Measurements from ENCODE around the gene SDCBP2.
A peak's percentile ranks its signal among the peaks of the same experiment; 100 is the strongest.

SDCBP2 gene

DNA sequence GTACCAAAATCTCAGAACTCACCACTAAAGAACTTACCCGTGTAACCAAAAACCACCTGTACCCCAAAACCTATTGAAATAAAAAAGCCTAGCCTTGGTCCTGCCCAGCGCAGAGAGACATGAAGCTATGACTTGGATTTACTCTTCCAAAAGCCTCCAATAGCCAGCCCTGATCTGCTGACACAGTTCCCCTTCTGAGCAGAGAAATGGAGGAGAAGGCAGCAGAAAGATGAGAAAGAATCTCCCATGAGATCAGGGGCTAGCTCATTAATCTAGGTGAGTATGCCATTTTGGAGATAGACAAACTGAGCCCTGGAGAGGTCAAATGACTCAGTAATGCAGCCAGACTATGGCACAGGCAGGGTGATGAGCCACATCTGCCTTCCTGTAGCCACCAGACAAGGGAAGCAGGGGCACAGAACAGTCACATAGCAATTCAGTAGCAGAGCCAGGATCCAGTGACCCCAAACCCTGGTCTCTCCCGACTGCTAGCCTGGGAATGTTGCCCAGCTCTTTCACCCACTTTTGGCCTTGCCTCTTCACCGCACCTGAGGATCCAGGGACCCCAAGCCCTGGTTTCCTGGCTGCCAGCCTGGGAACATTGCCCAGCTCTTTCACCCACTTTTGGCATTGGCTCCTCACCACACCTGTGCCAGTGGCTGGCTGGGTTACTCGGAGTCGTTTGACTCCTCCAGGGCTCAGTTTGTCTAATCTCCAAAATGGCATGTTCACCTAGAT, 7.2 kb upstream of the SDCBP2 start:
- TF ChIP-seq EZH2phosphoT487 (IDR thresholded peaks at IDR 0.05; ENCODE audit: low read depth): no peak
- TF ChIP-seq, protein P1, sequence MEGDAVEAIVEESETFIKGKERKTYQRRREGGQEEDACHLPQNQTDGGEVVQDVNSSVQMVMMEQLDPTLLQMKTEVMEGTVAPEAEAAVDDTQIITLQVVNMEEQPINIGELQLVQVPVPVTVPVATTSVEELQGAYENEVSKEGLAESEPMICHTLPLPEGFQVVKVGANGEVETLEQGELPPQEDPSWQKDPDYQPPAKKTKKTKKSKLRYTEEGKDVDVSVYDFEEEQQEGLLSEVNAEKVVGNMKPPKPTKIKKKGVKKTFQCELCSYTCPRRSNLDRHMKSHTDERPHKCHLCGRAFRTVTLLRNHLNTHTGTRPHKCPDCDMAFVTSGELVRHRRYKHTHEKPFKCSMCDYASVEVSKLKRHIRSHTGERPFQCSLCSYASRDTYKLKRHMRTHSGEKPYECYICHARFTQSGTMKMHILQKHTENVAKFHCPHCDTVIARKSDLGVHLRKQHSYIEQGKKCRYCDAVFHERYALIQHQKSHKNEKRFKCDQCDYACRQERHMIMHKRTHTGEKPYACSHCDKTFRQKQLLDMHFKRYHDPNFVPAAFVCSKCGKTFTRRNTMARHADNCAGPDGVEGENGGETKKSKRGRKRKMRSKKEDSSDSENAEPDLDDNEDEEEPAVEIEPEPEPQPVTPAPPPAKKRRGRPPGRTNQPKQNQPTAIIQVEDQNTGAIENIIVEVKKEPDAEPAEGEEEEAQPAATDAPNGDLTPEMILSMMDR (IDR thresholded peaks at IDR 0.05; ENCODE audit: low read depth, low read length): no peak
- no peak overlapping the region for H2AFZ ChIP-seq (ENCODE audit: low read depth, low read length)
- H3K4me2 ChIP-seq (ENCODE audit: low read length): no peak overlapping the region
- peaks cover 19% of the 10 kb centered on the region for H3K36me3 ChIP-seq (replicated peaks; ENCODE audit: low read depth, low read length)
- no peaks in the 10 kb centered on the region for H3K27me3 ChIP-seq (ENCODE audit: low read depth, low read length)
- no peaks in the 10 kb centered on the region for H3K79me2 ChIP-seq (ENCODE audit: low read length)
- peaks cover 9% of the 10 kb centered on the region for H3K4me1 ChIP-seq (ENCODE audit: low read length)
- H3K4me3 ChIP-seq (ENCODE audit: low read length): no peak overlapping the region
- H3K9me3 ChIP-seq (ENCODE audit: insufficient read depth, low read length): no peaks in the 10 kb centered on the region
- H4K20me1 ChIP-seq (ENCODE audit: insufficient read depth, low read length): peaks cover 29% of the 10 kb centered on the region
- no peak overlapping the region for H3K27ac ChIP-seq (ENCODE audit: low read length)
- H3K9ac ChIP-seq (ENCODE audit: low read length): no peak overlapping the region

GRCh38 chr20:1334761-1335160, 5.8 kb upstream of the SDCBP2 start:
- peaks cover 6% of the 10 kb centered on the region for H3K4me1 ChIP-seq (ENCODE audit: low read length)
- H3K4me3 ChIP-seq (ENCODE audit: low read length): no peak overlapping the region
- no peak overlapping the region for H3K27ac ChIP-seq (ENCODE audit: low read length)
- H2AFZ ChIP-seq (ENCODE audit: low read depth, low read length): no peak overlapping the region
- H3K27me3 ChIP-seq (ENCODE audit: low read depth, low read length): no peaks in the 10 kb centered on the region
- H3K9ac ChIP-seq (ENCODE audit: low read length): no peak overlapping the region
- peaks cover 31% of the 10 kb centered on the region for H4K20me1 ChIP-seq (ENCODE audit: insufficient read depth, low read length)
- H3K79me2 ChIP-seq (ENCODE audit: low read length): peaks cover 10% of the 10 kb centered on the region
- H3K4me2 ChIP-seq (ENCODE audit: low read length): no peak overlapping the region
- TF ChIP-seq EZH2phosphoT487 (IDR thresholded peaks at IDR 0.05; ENCODE audit: low read depth): no peak
- TF ChIP-seq, protein P1 (IDR thresholded peaks at IDR 0.05; ENCODE audit: low read depth, low read length): peak; percentile 5; the same call in 1 of the 2 replicates
- H3K36me3 ChIP-seq (replicated peaks; ENCODE audit: low read depth, low read length): peaks cover 19% of the 10 kb centered on the region
- no peaks in the 10 kb centered on the region for H3K9me3 ChIP-seq (ENCODE audit: insufficient read depth, low read length)

DNA sequence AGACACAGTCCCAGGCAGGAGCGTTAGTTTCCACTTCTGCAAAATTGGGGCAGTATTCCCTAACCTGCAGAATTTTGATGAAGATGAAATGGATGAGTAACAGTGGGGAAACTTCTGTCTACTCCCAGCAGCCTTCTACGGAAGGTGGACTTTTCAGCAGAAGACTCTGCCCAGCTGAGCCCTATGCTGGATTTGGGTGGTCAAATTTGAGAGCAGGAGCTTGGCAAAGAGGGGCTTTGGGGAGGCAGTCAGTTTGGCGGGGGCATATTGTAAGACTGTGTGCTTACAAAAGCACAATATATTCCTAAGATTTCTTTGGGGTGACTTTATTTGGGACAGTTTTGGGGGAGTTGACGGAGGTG, 5.4 kb upstream of the SDCBP2 start:
- Histone ChIP-seq H4K20me1 (ENCODE audit: insufficient read depth, low read length) (peaks cover 35% of the 10 kb centered on the region), H3K9me3 (ENCODE audit: insufficient read depth, low read length) (no peaks in the 10 kb centered on the region), H3K79me2 (ENCODE audit: low read length) (peaks cover 15% of the 10 kb centered on the region), H3K4me2 (ENCODE audit: low read length) (no peak overlapping the region), H3K27me3 (ENCODE audit: low read depth, low read length) (no peaks in the 10 kb centered on the region), H2AFZ (ENCODE audit: low read depth, low read length) (no peak overlapping the region), H3K4me3 (ENCODE audit: low read length) (no peak overlapping the region), H3K4me1 (ENCODE audit: low read length) (peaks cover 2% of the 10 kb centered on the region), H3K36me3 (replicated peaks; ENCODE audit: low read depth, low read length) (peaks cover 19% of the 10 kb centered on the region), H3K9ac (ENCODE audit: low read length) (no peak overlapping the region), H3K27ac (ENCODE audit: low read length) (no peak overlapping the region)
- no peak for TF ChIP-seq EZH2phosphoT487 (IDR thresholded peaks at IDR 0.05; ENCODE audit: low read depth)
- TF ChIP-seq, protein P1 (IDR thresholded peaks at IDR 0.05; ENCODE audit: low read depth, low read length): no peak

- H3K4me3 ChIP-seq (ENCODE audit: low read length): no peak overlapping the region
- no peak overlapping the region for H3K9ac ChIP-seq (ENCODE audit: low read length)
- no peak overlapping the region for H3K4me2 ChIP-seq (ENCODE audit: low read length)
- H3K79me2 ChIP-seq (ENCODE audit: low read length): peaks cover 21% of the 10 kb centered on the region
- no peak overlapping the region for H3K27ac ChIP-seq (ENCODE audit: low read length)
- TF ChIP-seq, protein P1 (IDR thresholded peaks at IDR 0.05; ENCODE audit: low read depth, low read length): no peak
- no peak for TF ChIP-seq EZH2phosphoT487 (IDR thresholded peaks at IDR 0.05; ENCODE audit: low read depth)
- H3K4me1 ChIP-seq (ENCODE audit: low read length): no peaks in the 10 kb centered on the region
- no peak overlapping the region for H2AFZ ChIP-seq (ENCODE audit: low read depth, low read length)
- peaks cover 19% of the 10 kb centered on the region for H3K36me3 ChIP-seq (replicated peaks; ENCODE audit: low read depth, low read length)
- H3K9me3 ChIP-seq (ENCODE audit: insufficient read depth, low read length): no peaks in the 10 kb centered on the region
- H4K20me1 ChIP-seq (ENCODE audit: insufficient read depth, low read length): peaks cover 37% of the 10 kb centered on the region
- H3K27me3 ChIP-seq (ENCODE audit: low read depth, low read length): no peaks in the 10 kb centered on the region
Observed at GRCh38 chr20:1333462-1334369, 4.8 kb upstream of the SDCBP2 start.

All from OCI-LY3 (cell line).